ENCODE data around the gene DDX60.

- TF ChIP-seq, protein P1, sequence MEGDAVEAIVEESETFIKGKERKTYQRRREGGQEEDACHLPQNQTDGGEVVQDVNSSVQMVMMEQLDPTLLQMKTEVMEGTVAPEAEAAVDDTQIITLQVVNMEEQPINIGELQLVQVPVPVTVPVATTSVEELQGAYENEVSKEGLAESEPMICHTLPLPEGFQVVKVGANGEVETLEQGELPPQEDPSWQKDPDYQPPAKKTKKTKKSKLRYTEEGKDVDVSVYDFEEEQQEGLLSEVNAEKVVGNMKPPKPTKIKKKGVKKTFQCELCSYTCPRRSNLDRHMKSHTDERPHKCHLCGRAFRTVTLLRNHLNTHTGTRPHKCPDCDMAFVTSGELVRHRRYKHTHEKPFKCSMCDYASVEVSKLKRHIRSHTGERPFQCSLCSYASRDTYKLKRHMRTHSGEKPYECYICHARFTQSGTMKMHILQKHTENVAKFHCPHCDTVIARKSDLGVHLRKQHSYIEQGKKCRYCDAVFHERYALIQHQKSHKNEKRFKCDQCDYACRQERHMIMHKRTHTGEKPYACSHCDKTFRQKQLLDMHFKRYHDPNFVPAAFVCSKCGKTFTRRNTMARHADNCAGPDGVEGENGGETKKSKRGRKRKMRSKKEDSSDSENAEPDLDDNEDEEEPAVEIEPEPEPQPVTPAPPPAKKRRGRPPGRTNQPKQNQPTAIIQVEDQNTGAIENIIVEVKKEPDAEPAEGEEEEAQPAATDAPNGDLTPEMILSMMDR (IDR thresholded peaks at IDR 0.05), result no peak
- TF ChIP-seq POLR2A (IDR thresholded peaks at IDR 0.05), result no peak
Measured at GRCh38 chr4:168336837-168337549, 18.4 kb upstream of the DDX60 start.
